HepG2 (cell line): ENCODE data around the gene WDR83. TPM values are rescaled to one million over a fixed set of nuclear protein-coding genes. Genes with fewer than 3 reads are reported as not detected.
A peak's percentile ranks its signal among the peaks of the same experiment; 100 is the strongest.

Experiments
- ASH2L ChIP-seq: fragments of 300-600, 200-600 bp; sonication (generic); IDR thresholded peaks from 2 replicates; pipeline ENCODE4 v1.7.0; 2017; ENCODE audit warnings: low read depth, mild to moderate bottlenecking, moderate library complexity, mixed read lengths, low read length; ENCODE audit not compliant: insufficient read length
- ATF3 ChIP-seq: sonication (generic); formaldehyde crosslinking; IDR thresholded peaks from 2 replicates; pipeline ENCODE4 v1.4.0; 2020; ENCODE audit warnings: missing genetic modification reagents
- BCL6 ChIP-seq: IDR thresholded peaks from 2 replicates; pipeline ENCODE4 v1.6.1; 2016; ENCODE audit warnings: missing genetic modification reagents, missing compliant biosample characterization
- BORCS8-MEF2B ChIP-seq: sonication (generic); formaldehyde crosslinking; IDR thresholded peaks from 2 replicates; pipeline ENCODE4 v1.8.0; 2022; ENCODE audit warnings: mild to moderate bottlenecking, missing genetic modification reagents
- CENPBD1 ChIP-seq: sonication (generic); formaldehyde crosslinking; IDR thresholded peaks from 2 replicates; pipeline ENCODE4 v1.8.0; 2022; ENCODE audit warnings: missing genetic modification reagents, low read depth, mild to moderate bottlenecking, borderline replicate concordance
- CHCHD3 ChIP-seq: sonication (generic); formaldehyde crosslinking; IDR thresholded peaks from 2 replicates; pipeline ENCODE4 v1.8.0; 2022; ENCODE audit warnings: mild to moderate bottlenecking, missing genetic modification reagents, moderate library complexity
- GATAD2A ChIP-seq: IDR thresholded peaks from 2 replicates; pipeline ENCODE4 v1.6.1; 2016
- HOXA9 ChIP-seq: sonication (generic); formaldehyde crosslinking; IDR thresholded peaks from 2 replicates; pipeline ENCODE4 v1.8.1; 2022; ENCODE audit warnings: missing genetic modification reagents, mild to moderate bottlenecking, moderate library complexity, borderline replicate concordance
- IKZF4 ChIP-seq: sonication (generic); formaldehyde crosslinking; IDR thresholded peaks from 2 replicates; pipeline ENCODE4 v1.5.1; 2020; ENCODE audit warnings: borderline replicate concordance, mild to moderate bottlenecking, low read depth, missing genetic modification reagents; ENCODE audit errors: not compliant biosample characterization
- IRF2 ChIP-seq: IDR thresholded peaks from 2 replicates; pipeline ENCODE4 v1.6.1; 2018; ENCODE audit warnings: missing genetic modification reagents, missing compliant biosample characterization
- KAT2B ChIP-seq: fragments of 150-350 bp; IDR thresholded peaks from 2 replicates; pipeline ENCODE4 v1.6.1; 2014; ENCODE audit warnings: low read depth, low read length, borderline replicate concordance
- KAT7 ChIP-seq: IDR thresholded peaks from 2 replicates; pipeline ENCODE4 v1.6.1; 2018; ENCODE audit warnings: borderline replicate concordance, missing compliant biosample characterization
- KDM3A ChIP-seq: IDR thresholded peaks from 2 replicates; pipeline ENCODE4 v1.6.1; 2018; ENCODE audit warnings: low read depth, missing compliant biosample characterization
- TRIM22 ChIP-seq: fragments of 450-650 bp; IDR thresholded peaks from 2 replicates; pipeline ENCODE4 v1.6.1; 2017
- ZFP1 ChIP-seq: IDR thresholded peaks from 2 replicates; pipeline ENCODE4 v1.6.1; 2016
- ZNF335 ChIP-seq: sonication (generic); formaldehyde crosslinking; IDR thresholded peaks from 2 replicates; pipeline ENCODE4 v1.4.0; 2020; ENCODE audit warnings: missing genetic modification reagents
- ZNF430 ChIP-seq: sonication (generic); formaldehyde crosslinking; IDR thresholded peaks from 2 replicates; pipeline ENCODE4 v1.9.0; 2021; ENCODE audit warnings: mild to moderate bottlenecking, missing genetic modification reagents
- ZNF672 ChIP-seq: sonication (generic); formaldehyde crosslinking; IDR thresholded peaks from 2 replicates; pipeline ENCODE4 v1.8.1; 2022; ENCODE audit warnings: missing genetic modification reagents
- ZZZ3 ChIP-seq: sonication (generic); formaldehyde crosslinking; IDR thresholded peaks from 2 replicates; pipeline ENCODE4 v1.4.0; 2020; ENCODE audit warnings: missing genetic modification reagents, mild to moderate bottlenecking, borderline replicate concordance
- polyA plus RNA-seq, 8 experiments: library from polyadenylated mRNA; depleted of rRNA in 3 of 8; stranded (reverse) in 7 of 8; unstranded in 1 of 8; fragments of >200 nt; fragmentation: Illumina TruSeq in 4 of 8; extraction: Trizol in 4 of 8; gene quantifications; 2 replicates each; pipeline versions ENCODE4 v1.2.1 to v1.2.3, GENCODE V29; 2011 to 2016; ENCODE audit warnings: low read depth in 4 of 8, missing spikeins in 1 of 8, mixed read lengths in 1 of 8; ENCODE audit not compliant: insufficient read depth in 1 of 8
- total RNA-seq, 5 experiments: library from RNA; depleted of rRNA; stranded (reverse); fragments of >200 nt; fragmentation: Illumina TruSeq; extraction: Trizol; gene quantifications; 2 replicates each; pipeline ENCODE4 v1.2.3, GENCODE V29; 2016; ENCODE audit warnings: low read depth in 1 of 5
- TF ChIP-seq, protein P1 (sequence below): sonication (generic); formaldehyde crosslinking; IDR thresholded peaks from 2 replicates; pipeline ENCODE4 v1.5.0; 2020; ENCODE audit warnings: mild to moderate bottlenecking, low read depth, missing genetic modification reagents, borderline replicate concordance
- TF ChIP-seq, protein P2 (sequence below), 2 experiments: sonication (generic) in 1 of 2; formaldehyde crosslinking in 1 of 2; IDR thresholded peaks; 2 replicates each; pipeline versions ENCODE4 v1.6.1 to v1.9.0; 2014 to 2022; ENCODE audit warnings: antibody characterized with exemption in 1 of 2, borderline replicate concordance in 1 of 2, inconsistent platforms in 1 of 2, low read depth in 1 of 2, missing genetic modification reagents in 1 of 2

The WDR83 gene
- total and polyA plus RNA-seq, 2 of the 13 experiments (the other 11 are each of a cell fraction or from before 2014, with no cell fraction given): 4.5 to 10.7 TPM

- TF ChIP-seq BCL6 (CRISPR knock-in tag) (peak; percentile 46; the same call in 1 of the 2 replicates), CENPBD1 (CRISPR knock-in tag) (no peak), KDM3A (CRISPR knock-in tag) (no peak), ZFP1 (CRISPR knock-in tag) (peak; percentile 43; the same call in 1 of the 2 replicates), ZNF672 (CRISPR knock-in tag) (no peak), IKZF4 (peak; percentile 76), BORCS8-MEF2B (peak; percentile 37; the same call in 1 of the 2 replicates), IRF2 (CRISPR knock-in tag) (peak; percentile 83), KAT2B (no peak), ATF3 (CRISPR knock-in tag) (no peak), TRIM22 (no peak), ASH2L (peak; percentile 39), KAT7 (CRISPR knock-in tag) (no peak), CHCHD3 (CRISPR knock-in tag) (no peak), ZZZ3 (CRISPR knock-in tag) (peak; percentile 82; the same call in 1 of the 2 replicates), HOXA9 (CRISPR knock-in tag) (no peak), ZNF430 (peak; percentile 33; the same call in 1 of the 2 replicates), GATAD2A (CRISPR knock-in tag) (peak; percentile 49), ZNF335 (CRISPR knock-in tag) (peak; percentile 42; the same call in 1 of the 2 replicates)
- TF ChIP-seq, protein P1, sequence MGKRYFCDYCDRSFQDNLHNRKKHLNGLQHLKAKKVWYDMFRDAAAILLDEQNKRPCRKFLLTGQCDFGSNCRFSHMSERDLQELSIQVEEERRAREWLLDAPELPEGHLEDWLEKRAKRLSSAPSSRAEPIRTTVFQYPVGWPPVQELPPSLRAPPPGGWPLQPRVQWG (CRISPR knock-in tag): no peak
- TF ChIP-seq, protein P2, sequence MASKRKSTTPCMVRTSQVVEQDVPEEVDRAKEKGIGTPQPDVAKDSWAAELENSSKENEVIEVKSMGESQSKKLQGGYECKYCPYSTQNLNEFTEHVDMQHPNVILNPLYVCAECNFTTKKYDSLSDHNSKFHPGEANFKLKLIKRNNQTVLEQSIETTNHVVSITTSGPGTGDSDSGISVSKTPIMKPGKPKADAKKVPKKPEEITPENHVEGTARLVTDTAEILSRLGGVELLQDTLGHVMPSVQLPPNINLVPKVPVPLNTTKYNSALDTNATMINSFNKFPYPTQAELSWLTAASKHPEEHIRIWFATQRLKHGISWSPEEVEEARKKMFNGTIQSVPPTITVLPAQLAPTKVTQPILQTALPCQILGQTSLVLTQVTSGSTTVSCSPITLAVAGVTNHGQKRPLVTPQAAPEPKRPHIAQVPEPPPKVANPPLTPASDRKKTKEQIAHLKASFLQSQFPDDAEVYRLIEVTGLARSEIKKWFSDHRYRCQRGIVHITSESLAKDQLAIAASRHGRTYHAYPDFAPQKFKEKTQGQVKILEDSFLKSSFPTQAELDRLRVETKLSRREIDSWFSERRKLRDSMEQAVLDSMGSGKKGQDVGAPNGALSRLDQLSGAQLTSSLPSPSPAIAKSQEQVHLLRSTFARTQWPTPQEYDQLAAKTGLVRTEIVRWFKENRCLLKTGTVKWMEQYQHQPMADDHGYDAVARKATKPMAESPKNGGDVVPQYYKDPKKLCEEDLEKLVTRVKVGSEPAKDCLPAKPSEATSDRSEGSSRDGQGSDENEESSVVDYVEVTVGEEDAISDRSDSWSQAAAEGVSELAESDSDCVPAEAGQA (IDR thresholded peaks at IDR 0.05; ENCODE audit: low read depth): peak; percentile 88
- TF ChIP-seq, protein P2 (CRISPR knock-in tag; IDR thresholded peaks at IDR 0.05; ENCODE audit: borderline replicate concordance): no peak
These were observed 30.0 kb downstream of the WDR83 start, which contains the start of gene FBXW9 (continued) for GRCh38 chr19:12696366-12697335.
